Right atrium auricular region (tissue), 2 donors: ENCODE measurements around the gene GALNT5. TPM values are rescaled to one million over a fixed set of nuclear protein-coding genes. Genes with fewer than 3 reads are reported as not detected.

Experiments
- DNase-seq: peaks from one replicate; pipeline ENCODE4 v3.0.0-alpha.2; 2019; ENCODE audit warnings: low spot score
- H3K27ac ChIP-seq, 2 donors: fragments of 200-600 bp; sonication (generic); 1 replicate in 1 of 2; 2 replicates in 1 of 2; pipeline ENCODE4 v1.5.1; 2016 to 2019
- H3K27me3 ChIP-seq, 2 donors: fragments of 200-600 bp; sonication (generic); one replicate each; pipeline versions ENCODE4 v1.5.1 to v1.6.0; 2017 to 2019
- H3K36me3 ChIP-seq: fragments of 200-600 bp; sonication (generic); one replicate; pipeline ENCODE4 v1.5.1; 2016
- H3K4me1 ChIP-seq, 2 donors: fragments of 200-600 bp; sonication (generic); one replicate each; pipeline versions ENCODE4 v1.5.1 to v1.6.0; 2017 to 2019
- H3K4me3 ChIP-seq, 2 donors: fragments of 200-600 bp; sonication (generic); 1 replicate in 1 of 2; 2 replicates in 1 of 2; pipeline ENCODE4 v1.5.1; 2017 to 2019; ENCODE audit warnings: mild to moderate bottlenecking in 1 of 2, moderate library complexity in 1 of 2
- H3K9me3 ChIP-seq, 2 donors: fragments of 200-600 bp; sonication (generic); one replicate each; pipeline ENCODE4 v1.5.1; 2019
- total RNA-seq, 2 donors: library from RNA; depleted of rRNA; stranded (reverse); fragments of >200 nt; gene quantifications; one replicate each; pipeline ENCODE4 v1.1.0, GENCODE V29; 2016
- TF ChIP-seq, protein P1 (sequence below), 2 donors: fragments of 200-600 bp; sonication (generic); IDR thresholded peaks; one replicate each; pipeline ENCODE4 v1.5.1; 2019; ENCODE audit warnings: antibody characterized with exemption in 2 of 2

The GALNT5 gene
- total RNA-seq, 2 donors from 2014 or later = 0.20 to 0.67 TPM

DNA sequence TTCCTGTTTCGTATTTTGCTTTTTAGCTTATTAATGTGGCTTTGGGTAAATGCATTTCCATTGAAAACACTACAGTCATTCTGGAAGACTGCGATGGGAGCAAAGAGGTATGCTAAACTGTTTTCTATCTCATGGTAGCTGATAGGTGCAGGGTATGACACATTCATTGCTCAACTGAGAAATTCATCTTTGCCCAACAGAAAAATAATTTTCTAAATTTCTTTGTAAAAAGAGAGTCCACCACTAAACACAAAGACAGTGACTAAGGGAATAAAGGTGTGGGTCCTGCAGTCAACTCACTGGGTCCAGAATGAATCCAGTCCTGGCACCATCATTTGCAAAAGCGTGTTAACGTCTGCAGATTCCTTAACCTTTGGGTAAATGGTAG, 48.2 kb downstream of the GALNT5 start:
- TF ChIP-seq, protein P1, sequence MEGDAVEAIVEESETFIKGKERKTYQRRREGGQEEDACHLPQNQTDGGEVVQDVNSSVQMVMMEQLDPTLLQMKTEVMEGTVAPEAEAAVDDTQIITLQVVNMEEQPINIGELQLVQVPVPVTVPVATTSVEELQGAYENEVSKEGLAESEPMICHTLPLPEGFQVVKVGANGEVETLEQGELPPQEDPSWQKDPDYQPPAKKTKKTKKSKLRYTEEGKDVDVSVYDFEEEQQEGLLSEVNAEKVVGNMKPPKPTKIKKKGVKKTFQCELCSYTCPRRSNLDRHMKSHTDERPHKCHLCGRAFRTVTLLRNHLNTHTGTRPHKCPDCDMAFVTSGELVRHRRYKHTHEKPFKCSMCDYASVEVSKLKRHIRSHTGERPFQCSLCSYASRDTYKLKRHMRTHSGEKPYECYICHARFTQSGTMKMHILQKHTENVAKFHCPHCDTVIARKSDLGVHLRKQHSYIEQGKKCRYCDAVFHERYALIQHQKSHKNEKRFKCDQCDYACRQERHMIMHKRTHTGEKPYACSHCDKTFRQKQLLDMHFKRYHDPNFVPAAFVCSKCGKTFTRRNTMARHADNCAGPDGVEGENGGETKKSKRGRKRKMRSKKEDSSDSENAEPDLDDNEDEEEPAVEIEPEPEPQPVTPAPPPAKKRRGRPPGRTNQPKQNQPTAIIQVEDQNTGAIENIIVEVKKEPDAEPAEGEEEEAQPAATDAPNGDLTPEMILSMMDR (IDR thresholded peaks at IDR 0.05) = no peak
- no peak overlapping the region for H3K4me3 ChIP-seq
- H3K4me1 ChIP-seq = no peaks in the 10 kb centered on the region
- H3K27me3 ChIP-seq = no peaks in the 10 kb centered on the region
- DNase-seq = no peak
- no peaks in the 10 kb centered on the region for H3K36me3 ChIP-seq
- no peaks in the 10 kb centered on the region for H3K9me3 ChIP-seq
- H3K27ac ChIP-seq = no peak overlapping the region

DNA sequence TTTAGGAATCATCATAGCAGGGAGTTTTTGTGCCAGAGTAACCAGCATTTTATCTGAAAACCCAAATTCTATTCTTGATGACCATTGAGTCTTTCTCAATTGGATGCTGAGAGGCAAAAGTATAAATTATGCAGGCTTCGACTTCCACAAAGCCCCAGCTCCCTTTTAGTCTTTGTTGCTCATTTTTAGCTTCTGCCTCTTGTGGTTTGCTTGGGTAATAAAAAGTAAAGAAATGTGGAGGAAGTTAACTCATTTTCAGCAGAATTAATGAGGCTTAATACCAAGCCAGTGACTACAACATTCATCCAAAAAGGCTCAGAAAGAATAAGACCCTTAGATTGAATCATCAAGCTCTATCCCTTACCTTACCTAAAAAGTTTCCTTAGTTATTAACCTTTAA, 49.5 kb downstream of the GALNT5 start:
- no peaks in the 10 kb centered on the region for H3K27me3 ChIP-seq
- no peaks in the 10 kb centered on the region for H3K4me1 ChIP-seq
- H3K9me3 ChIP-seq = no peaks in the 10 kb centered on the region
- TF ChIP-seq, protein P1 (IDR thresholded peaks at IDR 0.05) = no peak
- no peaks in the 10 kb centered on the region for H3K36me3 ChIP-seq
- DNase-seq = no peak
- H3K27ac ChIP-seq = no peak overlapping the region
- H3K4me3 ChIP-seq = no peak overlapping the region

DNA sequence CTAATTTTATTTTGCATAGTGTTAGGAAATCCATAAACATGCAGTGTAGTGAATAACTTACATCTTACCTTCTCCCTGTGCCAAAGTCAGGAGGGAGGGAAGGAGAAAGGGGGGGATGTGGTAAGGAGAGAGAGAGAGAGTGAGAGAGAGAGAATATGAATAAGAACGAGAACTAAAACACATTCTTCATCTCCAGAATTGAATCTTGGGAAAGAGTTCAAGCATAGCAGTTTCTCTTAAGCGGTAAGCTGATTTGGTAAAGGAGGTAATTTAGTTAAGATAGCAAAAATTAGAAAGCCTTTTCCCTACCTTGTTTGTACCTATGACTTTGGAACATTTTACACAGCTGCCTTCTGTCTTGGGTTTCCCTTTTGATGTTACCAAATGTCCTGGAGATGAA, 52.4 kb downstream of the GALNT5 start:
- DNase-seq = no peak
- TF ChIP-seq, protein P1 (IDR thresholded peaks at IDR 0.05) = no peak

DNA sequence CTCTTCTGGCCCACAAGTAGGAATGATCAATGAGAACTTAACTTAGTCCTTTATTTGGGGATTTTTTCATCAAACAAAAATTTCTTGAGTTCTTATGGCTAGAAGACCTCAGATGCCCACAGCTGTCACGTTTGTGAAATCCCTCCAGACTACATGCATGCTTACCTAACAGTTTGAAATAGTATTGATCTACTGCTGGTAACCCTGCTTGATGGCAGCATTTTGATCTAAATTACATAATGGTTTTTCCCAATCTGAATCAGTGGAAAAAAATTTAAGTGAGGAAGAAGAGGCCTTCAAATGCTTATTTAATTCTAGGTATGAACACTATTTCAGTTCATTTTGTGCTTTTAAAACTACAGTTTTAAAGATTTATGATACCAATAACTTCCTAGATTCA, 54.2 kb downstream of the GALNT5 start:
- H3K36me3 ChIP-seq = no peaks in the 10 kb centered on the region
- no peak for DNase-seq
- H3K9me3 ChIP-seq = no peaks in the 10 kb centered on the region
- H3K4me3 ChIP-seq = no peak overlapping the region
- no peaks in the 10 kb centered on the region for H3K4me1 ChIP-seq
- no peaks in the 10 kb centered on the region for H3K27me3 ChIP-seq
- H3K27ac ChIP-seq = no peak overlapping the region
- TF ChIP-seq, protein P1 (IDR thresholded peaks at IDR 0.05) = no peak

More for the DNA sequence above, 52.4 kb downstream of the GALNT5 start:
- no peaks in the 10 kb centered on the region for H3K36me3 ChIP-seq
- H3K4me3 ChIP-seq = no peak overlapping the region
- no peak overlapping the region for H3K27ac ChIP-seq
- H3K9me3 ChIP-seq = no peaks in the 10 kb centered on the region
- no peaks in the 10 kb centered on the region for H3K27me3 ChIP-seq
- no peaks in the 10 kb centered on the region for H3K4me1 ChIP-seq

DNA sequence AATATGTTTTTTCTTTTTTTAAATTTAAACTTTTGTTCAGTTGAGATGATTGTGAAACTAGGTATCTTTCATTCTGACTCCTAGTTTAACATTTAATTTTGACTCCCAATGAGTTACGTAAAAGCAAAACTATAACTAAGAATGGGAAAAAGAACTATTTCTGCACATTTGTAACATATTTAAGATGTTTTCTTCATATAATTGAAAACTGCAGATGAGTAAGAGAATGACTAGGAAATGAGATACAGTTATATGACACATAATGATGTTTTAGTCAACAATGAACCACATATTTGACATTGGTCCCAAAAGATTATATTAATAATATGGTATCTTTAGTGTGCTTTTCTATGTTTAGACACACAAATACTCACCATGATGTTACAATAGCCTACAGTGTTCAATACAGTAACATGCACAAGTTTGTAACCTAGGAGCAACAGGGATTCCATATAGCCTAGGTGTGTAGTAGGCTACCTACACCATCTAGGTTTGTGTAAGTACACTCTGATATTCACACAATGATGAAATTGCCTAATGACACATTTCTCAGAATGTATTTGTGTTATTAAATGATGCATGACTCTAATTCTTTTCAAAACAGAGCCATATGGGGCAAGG, 55.5 kb downstream of the GALNT5 start:
- Histone ChIP-seq H3K36me3 (no peaks in the 10 kb centered on the region), H3K4me3 (no peak overlapping the region), H3K27ac (no peak overlapping the region), H3K4me1 (no peaks in the 10 kb centered on the region), H3K9me3 (no peaks in the 10 kb centered on the region), H3K27me3 (no peaks in the 10 kb centered on the region)
- TF ChIP-seq, protein P1 (IDR thresholded peaks at IDR 0.05) = no peak
- no peak for DNase-seq

DNA sequence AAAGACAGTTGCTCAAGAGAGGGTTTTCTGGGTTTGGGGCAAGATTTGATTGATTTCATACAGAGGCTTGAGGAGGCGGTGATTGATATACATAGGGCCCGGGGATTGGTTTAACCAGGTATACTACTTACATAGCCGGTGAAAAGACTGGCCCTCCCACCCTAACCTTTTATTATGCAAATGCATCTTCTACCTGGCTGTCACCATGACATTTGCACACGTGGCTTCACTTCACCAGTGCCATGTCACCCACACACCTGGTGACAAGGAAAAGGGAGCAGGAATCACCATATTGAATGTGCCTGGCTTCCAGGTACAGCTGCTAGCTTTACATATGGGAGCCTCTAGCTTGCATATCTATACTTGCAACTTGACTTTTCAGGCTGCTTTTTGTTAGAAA, 58.4 kb downstream of the GALNT5 start:
- DNase-seq = no peak
- H3K4me1 ChIP-seq = no peaks in the 10 kb centered on the region
- H3K4me3 ChIP-seq = no peak overlapping the region
- H3K27ac ChIP-seq = no peak overlapping the region
- H3K27me3 ChIP-seq = no peaks in the 10 kb centered on the region
- TF ChIP-seq, protein P1 (IDR thresholded peaks at IDR 0.05) = no peak
- H3K9me3 ChIP-seq = no peaks in the 10 kb centered on the region
- H3K36me3 ChIP-seq = no peaks in the 10 kb centered on the region
